Measurements from ENCODE around the gene FASN. TPM values are rescaled to one million over a fixed set of nuclear protein-coding genes. Genes with fewer than 3 reads are reported as not detected.

Gene FASN
- total and polyA plus RNA-seq, 2 experiments from 2014 or later: 85.9 to 276 TPM

DNA sequence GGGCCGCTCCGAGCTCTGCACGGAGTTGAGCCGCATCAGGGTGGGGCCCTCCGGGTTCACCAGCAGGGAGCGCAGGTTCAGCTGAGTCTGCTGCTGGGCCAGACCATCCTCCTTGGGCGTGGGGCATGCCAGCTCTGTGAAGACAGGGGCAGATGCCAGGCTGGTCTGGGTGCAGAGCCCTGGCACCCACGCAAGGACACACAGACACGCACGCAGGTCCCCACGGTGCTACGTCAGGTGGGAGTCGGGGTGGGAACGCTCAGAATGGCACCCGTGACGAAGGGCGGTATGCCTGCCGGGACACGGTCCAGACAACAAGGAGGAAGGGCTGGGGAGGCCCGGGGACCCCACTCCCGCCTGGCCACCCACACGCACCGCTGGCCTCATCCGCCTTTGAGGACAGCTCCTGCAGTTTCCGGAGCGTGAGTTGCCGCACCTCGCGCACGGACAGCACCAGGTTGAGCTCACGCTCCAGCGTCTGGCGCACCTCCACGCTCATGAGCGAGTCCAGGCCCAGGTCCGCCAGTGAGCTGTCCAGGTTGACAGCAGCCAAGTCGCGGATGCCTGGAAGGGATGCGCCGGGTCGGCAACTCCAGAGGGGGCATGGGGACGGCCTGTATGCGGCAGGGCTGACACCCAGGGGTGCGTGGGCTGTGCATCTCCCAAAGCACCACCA lies 17.1 kb downstream of the FASN start:
- H3K27ac ChIP-seq: no peak overlapping the region
- peaks cover 61% of the 10 kb centered on the region for H3K36me3 ChIP-seq
- no peaks in the 10 kb centered on the region for H3K9me3 ChIP-seq (ENCODE audit: low read depth)
- TF ChIP-seq, protein P1, sequence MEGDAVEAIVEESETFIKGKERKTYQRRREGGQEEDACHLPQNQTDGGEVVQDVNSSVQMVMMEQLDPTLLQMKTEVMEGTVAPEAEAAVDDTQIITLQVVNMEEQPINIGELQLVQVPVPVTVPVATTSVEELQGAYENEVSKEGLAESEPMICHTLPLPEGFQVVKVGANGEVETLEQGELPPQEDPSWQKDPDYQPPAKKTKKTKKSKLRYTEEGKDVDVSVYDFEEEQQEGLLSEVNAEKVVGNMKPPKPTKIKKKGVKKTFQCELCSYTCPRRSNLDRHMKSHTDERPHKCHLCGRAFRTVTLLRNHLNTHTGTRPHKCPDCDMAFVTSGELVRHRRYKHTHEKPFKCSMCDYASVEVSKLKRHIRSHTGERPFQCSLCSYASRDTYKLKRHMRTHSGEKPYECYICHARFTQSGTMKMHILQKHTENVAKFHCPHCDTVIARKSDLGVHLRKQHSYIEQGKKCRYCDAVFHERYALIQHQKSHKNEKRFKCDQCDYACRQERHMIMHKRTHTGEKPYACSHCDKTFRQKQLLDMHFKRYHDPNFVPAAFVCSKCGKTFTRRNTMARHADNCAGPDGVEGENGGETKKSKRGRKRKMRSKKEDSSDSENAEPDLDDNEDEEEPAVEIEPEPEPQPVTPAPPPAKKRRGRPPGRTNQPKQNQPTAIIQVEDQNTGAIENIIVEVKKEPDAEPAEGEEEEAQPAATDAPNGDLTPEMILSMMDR (IDR thresholded peaks at IDR 0.05; ENCODE audit: low read depth, low read length): no peak
- H3K27me3 ChIP-seq: no peaks in the 10 kb centered on the region
- no peak overlapping the region for H3K4me3 ChIP-seq
- no peak for DNase-seq (ENCODE audit: low read depth in 1 of 2, low spot score in 1 of 2)
- H3K4me1 ChIP-seq (ENCODE audit: low read depth): no peaks in the 10 kb centered on the region

DNA sequence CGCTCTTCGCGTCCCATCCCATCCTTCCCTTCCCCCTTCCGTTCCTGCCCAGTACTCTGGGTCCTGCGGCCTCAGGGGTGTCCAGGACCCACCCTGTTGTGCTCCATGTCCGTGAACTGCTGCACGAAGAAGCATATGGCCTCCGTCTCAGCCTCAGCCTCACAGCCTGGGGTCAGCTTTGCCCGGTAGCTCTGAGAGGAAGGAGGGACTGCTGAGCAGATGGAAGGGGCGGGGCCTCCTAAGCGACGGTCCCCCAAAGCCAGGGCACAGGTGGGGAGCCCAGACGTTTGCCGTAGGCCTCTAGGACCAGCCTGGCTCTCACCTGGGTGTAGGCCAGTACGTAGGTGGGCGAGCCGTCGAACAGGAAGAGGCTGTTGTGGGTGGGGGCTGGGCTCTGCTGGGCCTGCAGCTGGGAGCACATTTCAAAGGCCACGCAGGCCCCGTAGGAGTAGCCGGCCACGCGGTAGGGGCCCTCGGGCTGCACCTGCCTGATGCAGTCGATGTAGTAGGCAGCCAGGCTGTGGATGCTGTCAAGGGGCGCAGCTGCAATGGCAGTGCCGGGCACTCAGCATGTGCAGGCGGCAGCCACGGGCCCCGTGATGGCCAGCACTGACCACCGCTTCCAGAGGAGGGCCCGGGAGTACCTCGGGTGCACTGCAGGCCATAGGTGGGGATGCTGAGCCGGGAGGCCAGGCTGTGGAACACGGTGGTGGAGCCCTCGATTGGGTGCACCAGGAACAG lies 17.8 kb downstream of the FASN start:
- H3K27me3 ChIP-seq: no peaks in the 10 kb centered on the region
- TF ChIP-seq, protein P1 (IDR thresholded peaks at IDR 0.05; ENCODE audit: low read depth, low read length): no peak
- H3K27ac ChIP-seq: no peak overlapping the region
- H3K4me3 ChIP-seq: no peak overlapping the region
- peaks cover 54% of the 10 kb centered on the region for H3K36me3 ChIP-seq
- DNase-seq (ENCODE audit: low read depth in 1 of 2, low spot score in 1 of 2): no peak
- H3K9me3 ChIP-seq (ENCODE audit: low read depth): no peaks in the 10 kb centered on the region
- no peaks in the 10 kb centered on the region for H3K4me1 ChIP-seq (ENCODE audit: low read depth)

DNA sequence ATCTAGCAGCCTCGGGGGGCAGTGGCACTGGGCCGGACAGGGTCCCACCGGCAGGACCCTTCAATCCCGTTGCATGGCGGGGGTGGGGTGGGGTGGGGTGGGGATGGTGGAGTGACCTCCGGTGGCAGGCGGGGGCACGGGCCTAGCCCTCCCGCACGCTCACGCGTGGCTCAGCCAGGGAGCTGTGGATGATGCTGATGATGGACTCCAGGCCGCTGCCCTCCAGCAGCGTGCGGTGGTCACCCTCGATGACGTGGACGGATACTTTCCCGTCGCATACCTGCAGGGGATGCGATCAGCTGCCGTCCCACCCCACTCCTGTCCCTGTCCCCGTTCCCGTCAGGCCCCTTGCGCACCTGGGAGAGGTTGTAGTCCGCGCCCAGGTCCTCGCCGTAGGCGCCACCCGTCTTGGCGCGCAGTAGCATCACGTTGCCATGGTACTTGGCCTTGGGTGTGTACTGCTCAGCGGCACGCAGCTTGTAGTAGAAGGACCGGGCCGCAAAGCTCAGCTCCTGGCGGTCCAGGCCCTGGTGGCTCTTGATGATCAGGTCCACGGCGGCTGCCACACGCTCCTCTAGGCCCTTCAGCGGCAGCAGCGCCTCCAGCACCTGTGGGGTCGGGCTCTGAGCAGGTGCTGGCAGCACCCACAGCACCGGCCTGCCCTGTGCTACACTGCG lies 18.9 kb downstream of the FASN start:
- Histone ChIP-seq H3K27ac (no peak overlapping the region), H3K4me3 (no peak overlapping the region), H3K36me3 (peaks cover 43% of the 10 kb centered on the region), H3K9me3 (ENCODE audit: low read depth) (no peaks in the 10 kb centered on the region), H3K27me3 (no peaks in the 10 kb centered on the region), H3K4me1 (ENCODE audit: low read depth) (no peaks in the 10 kb centered on the region)
- DNase-seq (ENCODE audit: low read depth in 1 of 2, low spot score in 1 of 2): no peak
- TF ChIP-seq, protein P1 (IDR thresholded peaks at IDR 0.05; ENCODE audit: low read depth, low read length): no peak

DNA sequence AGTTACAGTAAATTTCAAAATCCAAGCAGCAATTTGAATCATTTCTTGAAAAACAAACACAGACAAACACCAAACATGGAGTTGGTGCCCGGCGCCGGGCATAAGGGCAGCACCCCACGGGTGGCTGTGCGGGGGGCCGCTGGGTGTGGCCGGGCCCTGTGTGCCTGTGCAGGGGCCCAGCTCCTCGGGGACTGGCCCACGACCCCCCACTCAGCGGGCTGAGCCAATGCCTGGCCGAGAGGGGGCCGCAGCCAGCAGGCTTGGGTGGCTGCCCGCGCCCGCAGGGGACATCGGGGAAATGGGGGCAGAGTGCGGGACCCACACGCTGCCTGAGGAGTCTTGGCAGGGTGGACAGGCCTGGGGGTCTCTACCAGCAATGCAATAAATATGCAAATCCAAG lies 19.6 kb downstream of the FASN start:
- no peaks in the 10 kb centered on the region for H3K9me3 ChIP-seq (ENCODE audit: low read depth)
- no peak for DNase-seq (ENCODE audit: low read depth in 1 of 2, low spot score in 1 of 2)
- H3K27ac ChIP-seq: no peak overlapping the region
- H3K27me3 ChIP-seq: no peaks in the 10 kb centered on the region
- H3K36me3 ChIP-seq: peaks cover 37% of the 10 kb centered on the region
- no peaks in the 10 kb centered on the region for H3K4me1 ChIP-seq (ENCODE audit: low read depth)
- TF ChIP-seq, protein P1 (IDR thresholded peaks at IDR 0.05; ENCODE audit: low read depth, low read length): no peak
- no peak overlapping the region for H3K4me3 ChIP-seq

DNA sequence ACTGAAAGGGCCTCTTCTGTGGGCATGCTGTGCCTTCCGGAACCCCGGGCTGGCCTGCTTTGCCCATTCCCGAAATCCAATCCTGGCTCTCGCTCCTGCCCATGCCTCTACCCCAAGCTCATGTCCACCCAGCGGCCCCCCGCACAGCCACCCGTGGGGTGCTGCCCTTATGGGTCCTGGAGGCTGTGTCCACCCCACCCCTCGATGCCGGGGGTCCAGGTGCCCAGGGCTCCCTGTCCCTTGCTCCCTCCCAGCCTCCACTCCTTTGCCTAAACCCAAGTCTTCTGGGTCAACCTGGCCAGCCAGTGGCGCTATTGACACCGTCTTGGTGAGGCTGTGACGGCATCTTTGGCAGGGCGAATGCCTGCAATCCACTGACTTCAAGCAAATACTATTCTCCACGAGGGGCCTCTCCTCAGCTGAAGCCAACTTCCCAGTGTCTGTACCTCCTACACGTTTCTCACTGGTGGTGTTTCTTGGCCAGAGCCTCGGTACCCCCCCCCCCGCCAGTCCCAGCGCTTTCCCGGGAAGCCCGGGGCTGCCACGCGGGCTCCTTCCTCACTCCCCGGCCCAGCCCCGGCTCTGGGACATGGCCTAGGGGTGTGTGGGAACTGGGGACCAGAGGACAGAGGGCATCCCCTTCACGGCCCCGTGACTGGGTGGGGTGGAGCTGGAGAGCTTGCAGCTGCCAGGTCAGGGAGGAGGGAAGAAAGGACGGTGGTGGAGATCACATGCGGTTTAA lies 20.2 kb downstream of the FASN start:
- H3K36me3 ChIP-seq: peaks cover 30% of the 10 kb centered on the region
- H3K27me3 ChIP-seq: no peaks in the 10 kb centered on the region
- DNase-seq (ENCODE audit: low read depth in 1 of 2, low spot score in 1 of 2): peak in 1 of 2 donors; percentile 20
- H3K27ac ChIP-seq: peak overlapping the region; percentile 51
- H3K4me3 ChIP-seq: no peak overlapping the region
- TF ChIP-seq, protein P1 (IDR thresholded peaks at IDR 0.05; ENCODE audit: low read depth, low read length): no peak
- H3K9me3 ChIP-seq (ENCODE audit: low read depth): no peaks in the 10 kb centered on the region
- no peaks in the 10 kb centered on the region for H3K4me1 ChIP-seq (ENCODE audit: low read depth)

Data from cardiac muscle cell (in vitro differentiated cells and primary cell).